IMR-90 (cell line): Measurements from ENCODE around the gene SPAG9. TPM values are rescaled to one million over a fixed set of nuclear protein-coding genes. Genes with fewer than 3 reads are reported as not detected.

Experiments used
- ATAC-seq: fragments of 200-7000 bp; cut with Tn5 transposase; 2 replicates; pipeline ENCODE4 v1.9.1; 2020; ENCODE audit warnings: low read depth, mild to moderate bottlenecking, moderate library complexity
- BruUV-seq: library from RNA; stranded (reverse); fragments of 400-500 nt; replicated peaks from 2 replicates; lab custom pipeline; 2021; lab: Mats Ljungman, UMichigan
- CTCF ChIA-PET: fragments of 300-600 bp; formaldehyde crosslinking; extraction: SDS; loops from one replicate; lab custom pipeline; 2021; ENCODE audit warnings: antibody characterized with exemption; lab: Yijun Ruan, JAX
- POLR2A ChIA-PET: fragments of 300-600 bp; sonication (Branson Sonifier 250); formaldehyde crosslinking; loops from one replicate; lab custom pipeline; 2022; ENCODE audit warnings: antibody characterized with exemption; ENCODE audit not compliant: unreplicated experiment; lab: Charles Lee
- DNase-seq: peaks from one replicate; pipeline ENCODE4 v3.0.0; 2013
- H2AFZ ChIP-seq: replicated peaks from 2 replicates; pipeline ENCODE3; 2013; ENCODE audit warnings: low read length, mild to moderate bottlenecking; ENCODE audit not compliant: poor library complexity
- H2AK5ac ChIP-seq: 2 replicates; pipeline ENCODE4 v1.6.1; 2013; ENCODE audit warnings: low read depth, low read length, inconsistent platforms
- H2AK9ac ChIP-seq: replicated peaks from 2 replicates; pipeline ENCODE3; 2013; ENCODE audit warnings: mild to moderate bottlenecking, low read depth, low read length, moderate library complexity; ENCODE audit not compliant: poor library complexity
- H2BK120ac ChIP-seq: 2 replicates; pipeline ENCODE4 v1.6.1; 2013; ENCODE audit warnings: low read depth, low read length, inconsistent platforms
- H2BK15ac ChIP-seq: 3 replicates; pipeline ENCODE4 v1.6.1; 2013; ENCODE audit warnings: low read depth, low read length, inconsistent platforms
- H2BK20ac ChIP-seq: 2 replicates; pipeline ENCODE4 v1.6.1; 2013; ENCODE audit warnings: low read depth, mild to moderate bottlenecking, inconsistent platforms, low read length, moderate library complexity
- H2BK5ac ChIP-seq: 2 replicates; pipeline ENCODE4 v1.6.1; 2013; ENCODE audit warnings: mild to moderate bottlenecking, low read depth, low read length, inconsistent platforms; ENCODE audit not compliant: poor library complexity, severe bottlenecking
- H3K14ac ChIP-seq: replicated peaks from 2 replicates; pipeline ENCODE4 v1.6.1; 2013; ENCODE audit warnings: low read depth, low read length, inconsistent platforms
- H3K18ac ChIP-seq: 2 replicates; pipeline ENCODE4 v1.6.1; 2013; ENCODE audit warnings: low read depth, low read length, control low read depth
- H3K23ac ChIP-seq: 2 replicates; pipeline ENCODE4 v1.6.1; 2013; ENCODE audit warnings: low read depth, low read length, inconsistent platforms
- H3K27ac ChIP-seq: 2 replicates; pipeline ENCODE4 v1.5.1; 2013; ENCODE audit warnings: mild to moderate bottlenecking, control low read depth, low read length; ENCODE audit not compliant: insufficient read depth
- H3K27me3 ChIP-seq: 2 replicates; pipeline ENCODE4 v1.6.1; 2013; ENCODE audit warnings: low read length; ENCODE audit not compliant: control insufficient read depth, insufficient read depth
- H3K36me3 ChIP-seq: 2 replicates; pipeline ENCODE4 v1.6.1; 2013; ENCODE audit warnings: low read length, mixed read lengths; ENCODE audit not compliant: control insufficient read depth, insufficient read depth
- H3K4ac ChIP-seq: 2 replicates; pipeline ENCODE4 v1.6.1; 2013; ENCODE audit warnings: low read depth, low read length, inconsistent platforms
- H3K4me1 ChIP-seq: 2 replicates; pipeline ENCODE4 v1.6.1; 2013; ENCODE audit warnings: low read length, mixed read lengths; ENCODE audit not compliant: control insufficient read depth, insufficient read depth
- H3K4me2 ChIP-seq: 2 replicates; pipeline ENCODE4 v1.6.1; 2013; ENCODE audit warnings: low read depth, mild to moderate bottlenecking, control low read depth, low read length, moderate library complexity
- H3K4me3 ChIP-seq: 2 replicates; pipeline ENCODE4 v1.5.1; 2013; ENCODE audit warnings: low read depth, mild to moderate bottlenecking, control low read depth, low read length, moderate library complexity; ENCODE audit not compliant: insufficient read depth
- H3K56ac ChIP-seq: 2 replicates; pipeline ENCODE4 v1.6.1; 2013; ENCODE audit warnings: low read length, inconsistent platforms; ENCODE audit not compliant: insufficient read depth; ENCODE audit errors: extremely low read depth
- H3K79me1 ChIP-seq, 2 experiments: 2 replicates each; pipeline ENCODE4 v1.6.1; 2013; ENCODE audit warnings: low read length in 2 of 2, inconsistent platforms in 1 of 2, low read depth in 1 of 2
- H3K9ac ChIP-seq: 2 replicates; pipeline ENCODE4 v1.6.1; 2013; ENCODE audit warnings: low read depth, low read length, control low read depth
- H3K9me1 ChIP-seq: 2 replicates; pipeline ENCODE4 v1.6.1; 2013; ENCODE audit warnings: low read length, inconsistent platforms; ENCODE audit not compliant: insufficient read depth
- H3K9me3 ChIP-seq: 2 replicates; pipeline ENCODE4 v1.6.1; 2013; ENCODE audit warnings: low read length; ENCODE audit not compliant: control insufficient read depth, insufficient read depth
- H4K20me1 ChIP-seq: 2 replicates; pipeline ENCODE4 v1.6.1; 2013; ENCODE audit warnings: low read length, inconsistent platforms; ENCODE audit not compliant: insufficient read depth
- H4K5ac ChIP-seq: 2 replicates; pipeline ENCODE4 v1.6.1; 2013; ENCODE audit warnings: mild to moderate bottlenecking, low read depth, low read length, control low read depth
- H4K8ac ChIP-seq, 2 experiments: 2 replicates each; pipeline ENCODE4 v1.6.1; 2013; ENCODE audit warnings: low read depth in 2 of 2, low read length in 2 of 2, control low read depth in 1 of 2, inconsistent platforms in 1 of 2
- H4K91ac ChIP-seq: 2 replicates; pipeline ENCODE4 v1.6.1; 2013; ENCODE audit warnings: low read depth, low read length, inconsistent platforms; ENCODE audit not compliant: insufficient read depth
- BHLHE40 ChIP-seq: fragments of 150-350 bp; IDR thresholded peaks from 2 replicates; pipeline ENCODE4 v1.6.1; 2016; ENCODE audit warnings: mild to moderate bottlenecking, low read depth, low read length
- CEBPB ChIP-seq: IDR thresholded peaks from 2 replicates; pipeline ENCODE4 v1.6.1; 2012; ENCODE audit warnings: low read depth, low read length, improper control_type of control experiment
- CHD1 ChIP-seq: IDR thresholded peaks from 2 replicates; pipeline ENCODE4 v1.6.1; 2012; ENCODE audit warnings: low read depth, low read length, improper control_type of control experiment
- CTCF ChIP-seq: conservative IDR thresholded peaks from 2 replicates; pipeline ENCODE4 v1.5.1; 2012; ENCODE audit warnings: mild to moderate bottlenecking, low read depth, low read length, improper control_type of control experiment
- MAFK ChIP-seq: IDR thresholded peaks from 2 replicates; pipeline ENCODE4 v1.6.1; 2012; ENCODE audit warnings: low read depth, low read length, improper control_type of control experiment
- MAZ ChIP-seq: IDR thresholded peaks from 2 replicates; pipeline ENCODE4 v1.6.1; 2012; ENCODE audit warnings: low read depth, mild to moderate bottlenecking, low read length, improper control_type of control experiment, moderate library complexity, borderline replicate concordance
- MXI1 ChIP-seq: IDR thresholded peaks from 2 replicates; pipeline ENCODE4 v1.6.1; 2012; ENCODE audit warnings: low read depth, mild to moderate bottlenecking, low read length, moderate library complexity, borderline replicate concordance
- NFE2L2 ChIP-seq: fragments of 150-350 bp; IDR thresholded peaks from 2 replicates; pipeline ENCODE4 v1.6.1; 2016; ENCODE audit warnings: low read depth, mild to moderate bottlenecking, low read length
- POLR2A ChIP-seq: IDR thresholded peaks from 2 replicates; pipeline ENCODE4 v1.6.1; 2012; ENCODE audit warnings: mild to moderate bottlenecking, low read depth, low read length
- RAD21 ChIP-seq: IDR thresholded peaks from 2 replicates; pipeline ENCODE4 v1.6.1; 2012; ENCODE audit warnings: low read length, improper control_type of control experiment
- RFX5 ChIP-seq: IDR thresholded peaks from 2 replicates; pipeline ENCODE4 v1.8.0; 2012; ENCODE audit warnings: low read depth, mild to moderate bottlenecking, low read length, moderate library complexity
- SMC3 ChIP-seq: fragments of 150-350 bp; IDR thresholded peaks from 2 replicates; pipeline ENCODE4 v1.6.1; 2016; ENCODE audit warnings: low read depth, mild to moderate bottlenecking, antibody characterized with exemption, low read length, moderate library complexity
- WGBS, 2 experiments: methylation state at CpG; one replicate each; pipeline versions ENCODE4 v1.1.5 to v1.1.7; 2013; ENCODE audit warnings: missing lambda C conversion rate in 2 of 2; ENCODE audit not compliant: insufficient read length in 1 of 2; ENCODE audit errors: extremely low coverage in 2 of 2; 5-methylcytosine and 5-hydroxymethylcytosine counted together
- dilution Hi-C: fragments of 300-500 bp; cut with HindIII; formaldehyde crosslinking; loops from one replicate; pipeline ENCODE4 v1.14.3; 2018; ENCODE audit warnings: low sequenced_read_pairs; ENCODE audit not compliant: unreplicated experiment
- in situ Hi-C: fragments of 300-500 bp; cut with MboI; formaldehyde crosslinking; loops from 3 replicates; pipeline ENCODE4 v1.14.3; 2019; ENCODE audit warnings: low sequenced_read_pairs, inconsistent platforms, mixed read lengths
- intact Hi-C: fragments of 100-400 bp; cut with micrococcal nuclease; formaldehyde crosslinking; loops from 2 replicates; pipeline ENCODE4 v1.10.0; 2022
- polyA plus RNA-seq, 3 experiments: library from polyadenylated mRNA; depleted of rRNA; stranded (reverse); fragments of >200 nt; gene quantifications; 2 replicates each; pipeline ENCODE4 v1.2.3, GENCODE V29; 2012; ENCODE audit warnings: low replicate concordance in 1 of 3
- total RNA-seq: library from RNA; depleted of rRNA; stranded (reverse); fragments of >200 nt; gene quantifications from 2 replicates; pipeline ENCODE4 v1.2.3, GENCODE V29; 2012
- TF ChIP-seq, protein P1 (sequence below): fragments of 150-350 bp; IDR thresholded peaks from 2 replicates; pipeline ENCODE4 v1.6.1; 2016; ENCODE audit warnings: low read depth, mild to moderate bottlenecking, low read length, moderate library complexity, borderline replicate concordance

SPAG9 gene
- total and polyA plus RNA-seq, 2 of the 4 experiments (the other 2 are of a cell fraction): 26.7 to 75.5 TPM

DNA sequence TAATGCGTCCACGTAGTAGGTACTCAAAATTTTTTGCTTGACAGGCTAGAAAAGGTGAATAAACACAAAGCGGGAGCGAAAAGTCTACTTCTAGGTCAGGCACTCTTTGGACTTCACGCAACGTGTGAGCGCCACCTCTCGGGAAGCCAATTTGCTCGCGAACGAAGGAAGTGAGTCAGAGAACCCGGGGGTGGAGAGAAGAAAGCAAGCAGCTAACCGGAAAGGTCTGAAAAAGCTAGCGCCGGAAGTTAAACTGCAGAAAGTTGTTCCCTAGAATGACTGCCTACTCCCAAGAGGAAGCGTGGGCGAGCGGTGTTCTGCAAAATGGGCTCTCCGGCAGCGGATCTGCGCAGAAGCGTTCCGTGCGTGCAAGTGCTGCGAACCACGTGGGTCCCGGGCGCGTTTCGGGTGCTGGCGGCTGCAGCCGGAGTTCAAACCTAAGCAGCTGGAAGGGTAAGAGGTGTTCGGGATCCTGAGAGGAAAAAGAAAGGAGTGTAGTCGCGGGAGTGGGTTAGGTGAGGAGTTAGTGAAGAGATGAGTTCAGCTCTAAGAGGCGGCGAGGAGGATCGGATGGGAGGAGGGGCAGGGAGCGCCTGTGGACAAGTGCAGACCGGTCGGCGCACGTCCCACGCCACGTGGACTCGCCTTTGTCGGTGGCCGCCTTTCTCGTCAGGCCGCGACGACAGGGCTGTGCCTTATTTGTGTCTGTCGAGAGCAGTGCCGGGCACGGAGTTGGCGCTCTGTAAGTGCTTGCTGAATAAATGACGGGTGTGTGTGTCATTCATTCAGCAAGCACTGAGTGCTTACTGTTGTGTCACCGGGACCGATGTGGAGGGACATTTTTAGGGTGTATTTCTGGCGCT, 32.8 kb upstream of the SPAG9 start, which contains the start of gene NME1:
TSS of gene NME1 (plus strand) at position 350 of the 863 bp plus-strand sequence. CDS start 2,096 bp downstream, outside the sequence.
- Histone ChIP-seq H2AK5ac (peak within 1 kb of the TSS; percentile 81), H3K23ac (peak within 1 kb of the TSS; percentile 99), H3K4me2 (peak within 1 kb of the TSS; percentile 99), H2AFZ (peak within 1 kb of the TSS; percentile 98), H3K18ac (0 out of 2 replicates have a peak within 1 kb of the TSS, but pooled peaks have one; percentile 1), H4K8ac (peak within 1 kb of the TSS; percentile 56 to 97), H3K9me3 (no peaks in the 10 kb centered on the region), H3K9me1 (peaks cover 3% of the 10 kb centered on the region; the same call in 1 of the 2 replicates), H2AK9ac (peak within 1 kb of the TSS; percentile 94), H3K27me3 (no peaks in the 10 kb centered on the region), H2BK15ac (peak within 1 kb of the TSS; percentile 25; the same call in 1 of the 3 replicates), H2BK120ac (peak within 1 kb of the TSS; percentile 44; the same call in 1 of the 2 replicates), H3K9ac (peak within 1 kb of the TSS; percentile 64), H3K4ac (peak within 1 kb of the TSS; percentile 90), H4K20me1 (peaks cover 3% of the 10 kb centered on the region; the same call in 1 of the 2 replicates), H3K79me1 (peaks cover 17 to 39% of the 10 kb centered on the region in 2 experiments; a peak in 3 of 4 replicates), H3K4me3 (peak within 1 kb of the TSS; percentile 58), H3K14ac (peak within 1 kb of the TSS; percentile 94), H3K36me3 (peaks cover under 1% of the 10 kb centered on the region; the same call in 1 of the 2 replicates), H4K91ac (peak within 1 kb of the TSS; percentile 91), H2BK5ac (peak within 1 kb of the TSS; percentile 78), H4K5ac (peak within 1 kb of the TSS; percentile 69), H3K27ac (peak within 1 kb of the TSS; percentile 51), H3K4me1 (no peaks in the 10 kb centered on the region), H2BK20ac (peak within 1 kb of the TSS; percentile 50; the same call in 1 of the 2 replicates), H3K56ac (peak within 1 kb of the TSS; percentile 79)
- no TSS peak for BruUV-seq
- in situ Hi-C loops: loop anchor here (5.0 kb wide), 1 partner anchor 151 kb away; no protein-coding TSS in a partner anchor
- CTCF ChIA-PET: interaction anchor here (0.6 to 1.3 kb wide), 23 partner anchors 9 to 373 kb away, joined by 3 to 12 read pairs (median 4); partner anchors contain the start of gene SPAG9
- dilution Hi-C loops: no loop called here
- POLR2A ChIA-PET: no interaction called here
- DNase-seq: peak; percentile 100
- ATAC-seq: peak; percentile 93
- intact Hi-C loops: loop anchor here (1.0 to 2.0 kb wide), 4 partner anchors 32 to 301 kb away; no protein-coding TSS in a partner anchor
- 1% methylated on average over 41 of the region's 60 CpGs; no CpG with 5 or more reads in 1 of the 2 experiments for WGBS, 2 experiments
- TF ChIP-seq CHD1 (no peak; the same call in 1 of the 2 replicates), MXI1 (peak; percentile 100), MAZ (peak; percentile 68; the same call in 1 of the 2 replicates), NFE2L2 (no peak), POLR2A (peak; percentile 79), BHLHE40 (peak; percentile 43; the same call in 1 of the 2 replicates), MAFK (peak; percentile 5; the same call in 1 of the 2 replicates), RAD21 (peak; percentile 93), CTCF (peak; percentile 97), CEBPB (no peak), SMC3 (peak; percentile 96), RFX5 (no peak)
- TF ChIP-seq, protein P1, sequence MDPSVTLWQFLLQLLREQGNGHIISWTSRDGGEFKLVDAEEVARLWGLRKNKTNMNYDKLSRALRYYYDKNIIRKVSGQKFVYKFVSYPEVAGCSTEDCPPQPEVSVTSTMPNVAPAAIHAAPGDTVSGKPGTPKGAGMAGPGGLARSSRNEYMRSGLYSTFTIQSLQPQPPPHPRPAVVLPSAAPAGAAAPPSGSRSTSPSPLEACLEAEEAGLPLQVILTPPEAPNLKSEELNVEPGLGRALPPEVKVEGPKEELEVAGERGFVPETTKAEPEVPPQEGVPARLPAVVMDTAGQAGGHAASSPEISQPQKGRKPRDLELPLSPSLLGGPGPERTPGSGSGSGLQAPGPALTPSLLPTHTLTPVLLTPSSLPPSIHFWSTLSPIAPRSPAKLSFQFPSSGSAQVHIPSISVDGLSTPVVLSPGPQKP: 0 out of 2 replicates have a peak, but pooled peaks have one; percentile 23
